Activated T-cell treated with anti-CD3 and anti-CD28 coated beads, Interleukin-2, amount 50 U/mL, for 24 hours (primary cell): ENCODE results near the gene UBR3.

Source experiments
- DNase-seq: peaks from one replicate; pipeline ENCODE4 v3.0.0-alpha.2; 2020
- H3K27ac Mint-ChIP-seq: 2 replicates; pipeline ENCODE4 v1.8.0; 2020; ENCODE audit warnings: mild to moderate bottlenecking, mixed read lengths
- H3K27me3 Mint-ChIP-seq: 2 replicates; pipeline ENCODE4 v1.8.0; 2020; ENCODE audit warnings: mixed read lengths
- H3K36me3 Mint-ChIP-seq: 2 replicates; pipeline ENCODE4 v1.8.0; 2020; ENCODE audit warnings: low read depth, mixed read lengths
- H3K4me1 Mint-ChIP-seq: 2 replicates; pipeline ENCODE4 v1.8.0; 2020; ENCODE audit warnings: low read depth, mixed read lengths
- H3K4me3 Mint-ChIP-seq: 2 replicates; pipeline ENCODE4 v1.8.0; 2020; ENCODE audit warnings: mild to moderate bottlenecking, moderate library complexity, mixed read lengths
- H3K9me3 Mint-ChIP-seq: 2 replicates; pipeline ENCODE4 v1.8.0; 2020; ENCODE audit warnings: mixed read lengths

Gene UBR3

GRCh38 chr2:170084820-170085491 is 257.7 kb downstream of the UBR3 start:
- Mint-ChIP-seq H3K36me3 (peaks cover 18% of the 10 kb centered on the region), H3K27ac (no peak overlapping the region), H3K9me3 (peaks cover 3% of the 10 kb centered on the region), H3K27me3 (no peaks in the 10 kb centered on the region), H3K4me1 (no peaks in the 10 kb centered on the region), H3K4me3 (no peak overlapping the region)
- DNase-seq, result no peak

GRCh38 chr2:170086117-170086688 is 258.9 kb downstream of the UBR3 start:
- Mint-ChIP-seq H3K4me1 (no peaks in the 10 kb centered on the region), H3K27me3 (no peaks in the 10 kb centered on the region), H3K36me3 (peaks cover 12% of the 10 kb centered on the region), H3K9me3 (peaks cover 9% of the 10 kb centered on the region), H3K27ac (no peak overlapping the region), H3K4me3 (no peak overlapping the region)
- DNase-seq, result no peak

GRCh38 chr2:170086751-170087412 is 259.6 kb downstream of the UBR3 start:
- DNase-seq, result no peak
- no peak overlapping the region for H3K27ac Mint-ChIP-seq
- H3K27me3 Mint-ChIP-seq, result no peaks in the 10 kb centered on the region
- no peaks in the 10 kb centered on the region for H3K4me1 Mint-ChIP-seq
- H3K36me3 Mint-ChIP-seq, result peaks cover 8% of the 10 kb centered on the region
- no peak overlapping the region for H3K4me3 Mint-ChIP-seq
- peaks cover 10% of the 10 kb centered on the region for H3K9me3 Mint-ChIP-seq

GRCh38 chr2:170087413-170087793 is 260.1 kb downstream of the UBR3 start:
- no peak overlapping the region for H3K4me3 Mint-ChIP-seq
- no peaks in the 10 kb centered on the region for H3K27me3 Mint-ChIP-seq
- no peak for DNase-seq
- H3K27ac Mint-ChIP-seq, result no peak overlapping the region
- H3K4me1 Mint-ChIP-seq, result no peaks in the 10 kb centered on the region
- H3K9me3 Mint-ChIP-seq, result peaks cover 14% of the 10 kb centered on the region
- H3K36me3 Mint-ChIP-seq, result peaks cover 3% of the 10 kb centered on the region

GRCh38 chr2:170088776-170089175 is 261.5 kb downstream of the UBR3 start:
- Mint-ChIP-seq H3K27me3 (no peaks in the 10 kb centered on the region), H3K36me3 (no peaks in the 10 kb centered on the region), H3K9me3 (peaks cover 22% of the 10 kb centered on the region), H3K27ac (no peak overlapping the region), H3K4me1 (no peaks in the 10 kb centered on the region), H3K4me3 (no peak overlapping the region)
- no peak for DNase-seq

GRCh38 chr2:170090229-170090628 is 263.0 kb downstream of the UBR3 start:
- Mint-ChIP-seq H3K27ac (no peak overlapping the region), H3K4me3 (no peak overlapping the region), H3K9me3 (peaks cover 22% of the 10 kb centered on the region), H3K36me3 (no peaks in the 10 kb centered on the region), H3K27me3 (no peaks in the 10 kb centered on the region), H3K4me1 (no peaks in the 10 kb centered on the region)
- DNase-seq, result no peak

- no peak overlapping the region for H3K27ac Mint-ChIP-seq
- H3K9me3 Mint-ChIP-seq, result peaks cover 22% of the 10 kb centered on the region
- H3K4me3 Mint-ChIP-seq, result no peak overlapping the region
- H3K27me3 Mint-ChIP-seq, result no peaks in the 10 kb centered on the region
- H3K36me3 Mint-ChIP-seq, result no peaks in the 10 kb centered on the region
- H3K4me1 Mint-ChIP-seq, result no peaks in the 10 kb centered on the region
- no peak for DNase-seq
Measured at GRCh38 chr2:170091436-170091835, 264.2 kb downstream of the UBR3 start.

- no peak for DNase-seq
- peaks cover 3% of the 10 kb centered on the region for H3K27me3 Mint-ChIP-seq
- no peaks in the 10 kb centered on the region for H3K4me1 Mint-ChIP-seq
- H3K27ac Mint-ChIP-seq, result no peak overlapping the region
- no peak overlapping the region for H3K4me3 Mint-ChIP-seq
- H3K36me3 Mint-ChIP-seq, result no peaks in the 10 kb centered on the region
- peaks cover 22% of the 10 kb centered on the region for H3K9me3 Mint-ChIP-seq
Measured at GRCh38 chr2:170092436-170093060, 265.3 kb downstream of the UBR3 start.

GRCh38 chr2:170095380-170095779 is 268.1 kb downstream of the UBR3 start:
- no peaks in the 10 kb centered on the region for H3K4me1 Mint-ChIP-seq
- no peak for DNase-seq
- no peak overlapping the region for H3K27ac Mint-ChIP-seq
- peaks cover 3% of the 10 kb centered on the region for H3K27me3 Mint-ChIP-seq
- H3K9me3 Mint-ChIP-seq, result peaks cover 19% of the 10 kb centered on the region
- no peak overlapping the region for H3K4me3 Mint-ChIP-seq
- no peaks in the 10 kb centered on the region for H3K36me3 Mint-ChIP-seq

- Mint-ChIP-seq H3K36me3 (no peaks in the 10 kb centered on the region), H3K4me3 (no peak overlapping the region), H3K27me3 (peaks cover 14% of the 10 kb centered on the region), H3K4me1 (no peaks in the 10 kb centered on the region), H3K27ac (no peak overlapping the region), H3K9me3 (no peaks in the 10 kb centered on the region)
- DNase-seq, result no peak
Measured at GRCh38 chr2:170098626-170099312, 271.5 kb downstream of the UBR3 start.

- Mint-ChIP-seq H3K27ac (no peak overlapping the region), H3K4me3 (no peak overlapping the region), H3K36me3 (no peaks in the 10 kb centered on the region), H3K27me3 (peaks cover 13% of the 10 kb centered on the region), H3K4me1 (no peaks in the 10 kb centered on the region), H3K9me3 (no peaks in the 10 kb centered on the region)
- no peak for DNase-seq
Measured at GRCh38 chr2:170101789-170102188, 274.5 kb downstream of the UBR3 start.

GRCh38 chr2:170106102-170106840 is 279.0 kb downstream of the UBR3 start:
- H3K27ac Mint-ChIP-seq, result no peak overlapping the region
- no peak overlapping the region for H3K4me3 Mint-ChIP-seq
- DNase-seq, result no peak
- no peaks in the 10 kb centered on the region for H3K36me3 Mint-ChIP-seq
- H3K9me3 Mint-ChIP-seq, result no peaks in the 10 kb centered on the region
- H3K4me1 Mint-ChIP-seq, result no peaks in the 10 kb centered on the region
- H3K27me3 Mint-ChIP-seq, result peaks cover 10% of the 10 kb centered on the region

- H3K9me3 Mint-ChIP-seq, result peaks cover 7% of the 10 kb centered on the region
- H3K4me1 Mint-ChIP-seq, result no peaks in the 10 kb centered on the region
- DNase-seq, result no peak
- H3K27me3 Mint-ChIP-seq, result no peaks in the 10 kb centered on the region
- no peak overlapping the region for H3K4me3 Mint-ChIP-seq
- no peak overlapping the region for H3K27ac Mint-ChIP-seq
- no peaks in the 10 kb centered on the region for H3K36me3 Mint-ChIP-seq
Measured at GRCh38 chr2:170113168-170113894, 286.1 kb downstream of the UBR3 start.
